ENCODE data around the gene DBP.

DNA sequence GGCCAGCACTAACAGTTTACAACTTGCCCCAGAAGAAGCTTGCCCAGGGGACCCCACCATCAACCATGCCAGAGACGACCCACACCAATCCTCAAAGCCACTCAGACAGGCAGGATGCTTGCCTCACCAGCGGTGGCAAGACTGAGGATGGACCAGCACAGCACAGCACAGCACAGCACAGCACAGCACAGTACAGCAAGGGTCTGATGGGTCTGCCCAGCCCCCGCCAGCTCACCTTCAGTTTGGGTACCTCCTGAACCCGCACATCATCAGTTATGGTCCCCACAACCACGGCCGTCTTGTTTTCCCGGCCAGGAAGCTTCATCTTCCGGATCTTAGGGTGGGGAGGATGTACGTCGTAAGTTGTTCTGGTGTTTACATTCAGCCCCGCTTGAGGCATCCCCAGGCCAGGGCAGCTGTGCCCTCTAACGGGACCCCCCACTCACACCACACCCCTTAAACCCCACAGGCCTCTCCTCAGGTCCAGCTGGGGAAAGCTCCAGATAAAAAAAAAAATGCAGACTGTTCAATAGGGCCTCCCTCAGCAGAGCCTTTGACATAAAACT lies 20.6 kb downstream of the DBP start:
- TF ChIP-seq POLR2A (IDR thresholded peaks at IDR 0.05): no peak
- TF ChIP-seq, protein P1, sequence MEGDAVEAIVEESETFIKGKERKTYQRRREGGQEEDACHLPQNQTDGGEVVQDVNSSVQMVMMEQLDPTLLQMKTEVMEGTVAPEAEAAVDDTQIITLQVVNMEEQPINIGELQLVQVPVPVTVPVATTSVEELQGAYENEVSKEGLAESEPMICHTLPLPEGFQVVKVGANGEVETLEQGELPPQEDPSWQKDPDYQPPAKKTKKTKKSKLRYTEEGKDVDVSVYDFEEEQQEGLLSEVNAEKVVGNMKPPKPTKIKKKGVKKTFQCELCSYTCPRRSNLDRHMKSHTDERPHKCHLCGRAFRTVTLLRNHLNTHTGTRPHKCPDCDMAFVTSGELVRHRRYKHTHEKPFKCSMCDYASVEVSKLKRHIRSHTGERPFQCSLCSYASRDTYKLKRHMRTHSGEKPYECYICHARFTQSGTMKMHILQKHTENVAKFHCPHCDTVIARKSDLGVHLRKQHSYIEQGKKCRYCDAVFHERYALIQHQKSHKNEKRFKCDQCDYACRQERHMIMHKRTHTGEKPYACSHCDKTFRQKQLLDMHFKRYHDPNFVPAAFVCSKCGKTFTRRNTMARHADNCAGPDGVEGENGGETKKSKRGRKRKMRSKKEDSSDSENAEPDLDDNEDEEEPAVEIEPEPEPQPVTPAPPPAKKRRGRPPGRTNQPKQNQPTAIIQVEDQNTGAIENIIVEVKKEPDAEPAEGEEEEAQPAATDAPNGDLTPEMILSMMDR (IDR thresholded peaks at IDR 0.05): no peak
- no peak for TF ChIP-seq EP300 (IDR thresholded peaks at IDR 0.05)
- TF ChIP-seq POLR2AphosphoS5 (IDR thresholded peaks at IDR 0.05): no peak
